SHP77 treated with DMSO at 0.1 percent for 48 hours (cell line): ENCODE measurements around the gene NFIA.
"Not testable (repeated sequence)": the region's sequence is repeated elsewhere in the genome, so short reads cannot be mapped to it uniquely, and the experiment has no call there.

ENCODE experiments used
- DNase-seq: peaks from one replicate; lab custom pipeline; 2025; lab: John Stamatoyannopoulos, UW

Gene NFIA

GRCh38 chr1:61058483-61059245, 23.7 kb upstream of the NFIA start:
- no peak for DNase-seq

- not testable (repeated sequence) for DNase-seq
Observed at GRCh38 chr1:61061601-61062000, 20.8 kb upstream of the NFIA start.

- DNase-seq, result no peak
Observed at GRCh38 chr1:61064673-61065072, 17.7 kb upstream of the NFIA start.

GRCh38 chr1:61067446-61068019, 14.8 kb upstream of the NFIA start:
- no peak for DNase-seq

GRCh38 chr1:61070054-61070453, 12.3 kb upstream of the NFIA start:
- DNase-seq, result no peak

- DNase-seq, result no peak
Observed at GRCh38 chr1:61071205-61072130, 10.9 kb upstream of the NFIA start.

GRCh38 chr1:61073871-61074270, 8.5 kb upstream of the NFIA start:
- DNase-seq, result no peak

- DNase-seq, result not testable (repeated sequence)
Observed at GRCh38 chr1:61075833-61076232, 6.5 kb upstream of the NFIA start.

DNA sequence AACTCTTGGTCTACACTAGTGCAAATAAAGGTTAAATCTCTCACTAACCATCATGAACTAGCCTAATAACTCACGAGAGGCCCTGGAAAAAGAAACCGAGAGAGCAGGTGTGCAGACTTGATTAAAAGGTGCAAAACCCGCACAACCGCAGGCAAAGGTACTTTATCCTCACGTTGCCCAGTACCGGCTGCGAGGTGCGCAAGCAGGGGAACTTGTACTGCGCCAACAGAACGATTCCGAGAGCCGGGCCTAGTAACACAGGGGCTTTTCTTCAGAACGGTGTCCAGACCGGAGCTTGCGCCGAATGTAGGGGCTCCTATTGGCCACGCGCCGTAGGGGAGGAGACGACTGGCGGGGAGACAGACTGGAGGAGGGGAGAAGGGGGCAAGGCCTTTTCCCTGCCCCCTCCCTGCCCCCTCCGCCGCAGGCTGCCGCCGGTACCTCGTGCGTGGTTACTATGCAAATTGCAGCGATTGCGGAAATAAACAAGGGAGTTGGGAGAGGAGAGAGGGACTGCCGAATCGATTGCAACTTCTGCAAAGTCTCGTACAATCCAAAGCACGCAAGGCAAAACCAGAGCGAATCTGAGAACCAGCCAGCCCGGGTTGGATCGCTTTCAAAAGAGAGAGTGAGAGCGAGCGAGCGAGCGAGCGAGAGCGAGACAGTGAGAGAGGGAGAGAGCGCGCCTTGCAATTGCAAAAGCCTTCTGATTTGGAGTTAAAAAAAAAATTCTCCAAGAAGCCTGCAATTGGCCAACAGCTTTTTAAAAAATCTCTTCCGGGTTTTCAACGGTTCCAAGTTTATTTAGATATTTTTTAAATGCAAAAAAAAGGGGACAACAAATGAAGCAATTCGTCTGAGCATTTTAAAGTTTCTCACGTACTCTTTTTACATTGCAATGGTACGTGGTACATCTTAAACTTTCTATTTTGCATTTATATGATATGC, 5.4 kb upstream of the NFIA start:
- DNase-seq, result peak; percentile 94

DNA sequence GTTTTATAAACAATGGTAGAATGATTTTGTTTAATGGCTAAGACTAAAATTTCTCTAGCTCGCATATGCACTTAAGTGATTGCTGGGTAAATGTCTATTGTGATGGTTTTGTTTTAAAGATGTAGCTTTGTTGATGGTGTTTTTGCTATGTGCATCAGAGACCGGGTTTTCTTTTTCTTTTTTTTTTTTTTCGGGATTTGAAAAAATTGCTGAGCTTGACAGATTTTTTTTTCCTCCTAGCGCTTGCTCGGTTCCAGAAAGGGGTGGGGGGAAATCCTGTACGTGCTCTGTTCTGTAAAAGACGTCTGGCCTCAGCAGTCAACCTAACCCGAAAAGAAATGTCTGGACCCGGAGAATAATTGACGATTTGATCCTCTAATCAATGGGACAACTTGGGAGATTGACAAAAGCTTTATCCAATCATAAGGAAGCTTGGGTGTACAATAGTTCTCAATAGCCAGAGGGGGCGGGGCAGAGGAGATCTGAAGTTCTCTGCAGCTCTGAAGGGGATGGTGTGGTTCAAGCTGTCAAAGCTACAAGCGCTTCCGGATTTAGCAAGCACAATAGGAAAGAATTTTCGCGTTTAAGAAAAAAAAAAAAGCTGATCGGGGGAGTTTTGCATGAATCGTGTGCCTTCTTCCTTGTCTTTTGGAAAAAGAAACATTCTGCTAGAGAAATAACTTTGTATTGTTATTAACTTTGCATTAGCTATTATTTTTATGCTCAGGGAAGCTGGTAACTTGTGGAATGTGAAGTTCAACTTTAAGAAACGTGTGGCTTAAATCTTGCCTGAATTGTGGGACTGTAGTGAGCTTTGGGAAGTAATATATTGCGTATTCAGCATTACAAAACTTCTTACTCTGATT, 4.5 kb upstream of the NFIA start:
- DNase-seq, result peak; percentile 99

DNA sequence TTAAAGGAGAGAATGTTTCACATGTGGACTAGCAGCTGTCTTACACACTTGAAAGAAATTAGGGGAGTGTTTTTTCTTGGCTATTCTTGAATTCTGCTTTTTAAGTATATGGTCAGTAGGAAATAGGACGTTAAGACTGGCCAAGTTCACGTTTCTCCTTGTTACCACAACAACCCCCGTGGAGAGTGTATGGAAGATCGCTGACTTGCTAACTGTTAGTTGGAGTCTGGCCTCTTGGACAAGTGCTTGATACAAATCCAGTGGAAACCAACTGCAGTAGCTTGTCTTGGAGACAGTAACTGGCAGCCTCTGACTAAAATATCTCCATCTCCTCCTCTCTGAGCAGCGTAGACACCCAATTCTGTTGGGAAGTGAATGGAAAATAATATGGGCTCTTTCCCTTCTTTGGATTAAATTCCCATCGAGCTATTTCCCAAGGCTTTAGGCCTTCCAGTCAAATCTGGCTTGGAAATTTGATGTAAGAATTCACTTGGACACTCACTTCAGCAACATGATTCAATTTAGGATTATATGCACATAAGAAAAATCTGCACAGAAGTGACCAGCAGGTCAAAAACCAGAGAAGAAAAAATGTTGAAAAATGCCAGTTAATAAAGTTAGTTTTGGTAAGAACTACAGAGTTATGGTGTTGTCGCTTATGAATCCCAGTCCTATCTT, 3.6 kb upstream of the NFIA start:
- DNase-seq, result no peak

DNA sequence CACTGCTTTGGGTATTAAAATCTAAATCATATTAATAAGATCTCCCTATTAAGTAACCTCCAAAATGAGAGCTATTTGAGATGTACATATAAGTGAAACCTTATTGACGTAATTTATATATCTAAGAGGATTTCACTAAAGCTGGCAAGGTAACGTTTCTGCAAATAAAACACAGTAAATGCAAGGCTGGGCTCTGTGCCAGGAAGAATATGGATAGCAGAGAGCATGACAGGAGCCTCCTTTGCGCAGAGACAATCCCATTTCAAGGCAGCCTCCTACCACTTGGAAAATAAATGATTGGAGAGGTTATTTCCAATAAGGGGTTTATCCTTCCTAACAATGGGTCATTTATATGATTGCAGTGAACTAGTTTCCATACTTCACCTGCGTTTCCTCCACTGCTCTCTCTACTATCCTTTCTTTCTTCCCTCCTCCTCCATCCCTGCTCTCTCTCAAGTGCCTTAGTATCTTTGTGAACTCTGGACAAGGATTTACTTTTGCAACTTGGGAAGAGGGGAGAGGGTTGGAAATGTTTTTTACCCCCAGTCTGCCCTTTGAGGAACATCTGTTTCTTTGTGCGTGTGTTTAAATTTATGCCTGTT, 3.0 kb upstream of the NFIA start:
- peak; percentile 37 for DNase-seq

DNA sequence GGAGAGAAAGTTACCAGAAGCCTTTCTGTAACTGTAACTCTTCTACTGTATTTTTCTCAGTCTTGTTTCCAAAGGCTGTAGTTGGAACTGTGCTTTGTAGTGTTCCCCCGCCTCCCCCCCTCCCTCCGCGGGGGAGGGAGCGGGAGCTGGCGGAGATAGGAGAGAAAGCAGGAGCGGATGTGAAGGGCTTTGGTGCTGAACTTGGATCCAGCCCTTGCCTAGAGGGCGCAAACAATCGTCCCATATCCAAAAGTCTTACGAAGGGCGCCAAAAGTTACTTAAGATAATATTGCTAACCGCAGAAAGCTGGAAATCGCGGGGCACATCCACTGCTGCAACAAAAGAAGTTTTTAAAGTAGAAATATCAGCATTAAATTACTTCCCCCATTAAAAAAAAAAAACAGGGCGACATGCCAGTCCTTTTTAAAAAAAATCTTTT, 2.4 kb upstream of the NFIA start:
- DNase-seq, result peak; percentile 59

DNA sequence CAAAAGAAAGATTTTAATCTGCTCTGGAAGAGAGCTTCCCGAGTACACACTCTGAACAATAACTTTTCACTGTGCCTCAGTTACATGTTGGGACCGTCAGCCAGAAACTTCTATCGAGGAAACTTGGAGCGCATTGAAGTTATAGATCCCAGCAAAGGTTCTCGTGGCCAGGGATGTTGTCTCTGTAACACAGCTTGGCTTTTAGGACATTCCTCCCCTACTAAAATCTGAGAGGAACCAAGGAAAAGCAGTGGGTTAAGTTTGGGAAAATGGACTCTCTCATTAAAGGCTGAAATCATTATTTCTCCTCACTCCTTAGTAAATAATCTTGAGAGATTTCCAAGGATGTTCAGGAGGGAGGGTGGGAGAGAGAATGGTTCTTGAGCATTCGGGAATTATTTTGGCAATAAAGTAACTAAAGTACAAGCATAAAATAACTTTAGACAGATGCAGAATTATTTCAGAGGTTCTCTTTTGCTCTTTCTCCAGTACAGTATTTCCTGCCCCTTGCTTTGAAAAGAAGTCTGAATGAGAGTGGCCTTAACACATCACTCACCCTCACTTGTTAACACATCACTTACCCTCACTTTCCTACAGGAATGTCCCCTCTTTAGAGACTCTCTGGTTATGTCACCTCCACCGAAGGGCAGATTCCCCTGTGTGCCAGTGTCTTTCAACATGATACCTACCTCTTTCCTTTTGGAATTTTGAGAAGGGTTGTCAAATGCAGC, 1.8 kb upstream of the NFIA start:
- no peak for DNase-seq

DNA sequence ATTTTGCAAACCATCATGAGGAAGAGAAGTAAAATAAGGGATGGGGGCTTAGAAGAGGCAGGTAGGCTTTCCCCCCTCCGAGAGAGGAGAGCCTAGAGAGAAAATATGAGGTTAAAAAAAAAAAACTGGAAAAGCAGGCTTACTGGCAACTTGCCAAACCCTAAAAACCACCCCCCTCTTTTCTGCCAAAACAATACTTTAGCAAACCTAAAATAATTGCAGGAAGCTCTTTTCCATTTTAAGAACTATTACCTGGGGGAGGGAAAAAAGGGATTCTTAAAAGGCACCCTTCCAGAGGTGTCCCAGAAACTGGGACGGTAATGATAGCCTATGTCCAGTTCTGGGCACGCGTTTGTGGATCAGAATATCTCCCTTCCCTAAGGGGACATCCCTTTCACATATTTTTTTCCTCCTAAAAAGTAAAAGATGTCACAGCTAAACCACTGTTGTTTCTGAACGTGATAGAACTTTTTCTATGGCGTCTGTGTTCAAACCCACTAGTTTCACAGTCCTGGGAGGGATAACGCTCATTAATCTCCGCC, 1.1 kb upstream of the NFIA start:
- no peak for DNase-seq

- DNase-seq, result peak; percentile 50
Observed at GRCh38 chr1:61081686-61082310, 563 bp upstream of the NFIA start.

GRCh38 chr1:61083013-61083806, 849 bp downstream of the NFIA start:
- no peak for DNase-seq
